Hindlimb muscle (tissue), 1 donor: ENCODE results near the gene SPATA18. TPM values are rescaled to one million over a fixed set of nuclear protein-coding genes. Genes with fewer than 3 reads are reported as not detected.
"Not testable (repeated sequence)": the region's sequence is repeated elsewhere in the genome, so short reads cannot be mapped to it uniquely, and the experiment has no call there.

Source experiments
- DNase-seq: peaks from one replicate; pipeline ENCODE4 v3.0.0-alpha.2; 2013
- polyA plus RNA-seq: library from polyadenylated mRNA; unstranded; fragments of 120-200 nt; gene quantifications from one replicate; pipeline ENCODE4 v1.2.1, GENCODE V29; 2013; ENCODE audit not compliant: insufficient read length

Gene SPATA18
- polyA plus RNA-seq, 1 donor: 1.9 TPM

DNA sequence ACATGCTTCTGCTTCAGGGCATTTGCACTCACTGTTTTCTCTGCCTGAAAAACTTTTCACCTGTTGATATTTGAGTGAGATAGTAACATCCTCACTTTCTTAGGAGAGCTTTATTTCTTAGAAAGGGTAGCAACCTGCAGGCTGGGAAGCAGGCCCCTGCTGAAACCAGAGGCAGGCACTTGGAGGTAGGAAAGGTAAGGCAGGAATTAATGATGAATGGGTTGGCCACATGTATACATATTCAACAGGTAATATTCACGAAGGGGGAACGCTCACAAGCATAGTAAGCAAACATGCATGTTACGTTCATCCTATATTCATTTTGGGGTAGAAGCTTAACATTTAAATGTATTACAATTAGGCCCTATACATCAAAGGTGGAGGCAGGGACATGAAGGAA is 3.1 kb downstream of the SPATA18 start:
- no peak for DNase-seq

DNA sequence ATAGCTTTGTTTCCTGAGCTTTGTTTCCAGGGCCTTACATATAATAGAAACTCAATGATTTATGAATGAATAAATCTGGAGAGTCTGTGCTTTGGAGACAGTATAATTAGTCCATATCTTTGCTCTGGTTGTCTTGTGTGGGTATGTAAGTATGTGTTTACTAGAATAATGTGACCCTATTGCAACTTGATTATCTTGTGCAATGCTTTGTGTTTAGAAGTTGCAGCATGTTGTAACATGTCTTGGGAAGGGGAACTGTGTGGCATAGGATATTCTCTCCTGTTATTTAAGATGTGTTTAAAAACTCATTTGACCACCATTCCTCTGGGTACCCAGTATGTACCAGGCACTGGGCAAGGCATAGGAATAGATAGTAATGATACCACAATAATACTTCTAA is 6.1 kb downstream of the SPATA18 start:
- DNase-seq: no peak

DNA sequence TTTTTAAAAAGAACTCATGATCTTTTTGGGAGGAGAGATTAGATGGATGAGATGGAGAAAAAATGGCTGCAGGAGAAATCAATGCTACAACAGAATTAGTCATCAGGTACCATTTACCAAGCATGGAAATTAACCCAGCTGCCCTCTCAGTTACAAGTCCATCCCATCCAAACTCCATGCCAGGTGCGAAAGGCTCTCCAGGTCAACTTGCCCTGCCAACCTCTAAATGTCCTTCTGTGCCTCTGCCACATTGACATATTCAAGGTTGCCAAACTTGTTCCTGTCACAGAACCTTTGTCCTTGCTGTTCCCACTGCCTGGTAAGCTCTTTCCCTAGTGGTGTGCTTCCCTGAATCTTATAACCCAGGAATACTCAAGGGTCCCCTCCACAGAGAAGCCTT is 7.2 kb downstream of the SPATA18 start:
- no peak for DNase-seq

DNA sequence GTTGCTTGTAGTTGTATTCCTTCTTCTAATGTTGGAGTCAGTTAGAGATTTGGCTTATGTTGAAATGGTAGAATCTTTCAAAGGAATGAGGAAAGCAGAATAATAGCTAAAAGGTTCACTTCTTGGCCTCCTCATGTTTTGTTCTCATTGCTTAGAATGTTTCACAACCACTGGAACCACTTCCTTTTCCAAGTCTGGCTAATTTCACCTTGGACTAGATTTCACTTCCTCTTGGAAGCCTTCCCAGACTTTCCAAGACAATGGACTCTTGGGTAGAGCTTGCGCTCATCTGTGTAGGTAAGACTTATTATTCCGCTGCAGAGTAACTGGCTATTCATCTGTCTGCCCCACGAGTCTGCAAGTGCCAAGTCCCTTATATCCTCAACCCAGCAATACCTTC is 8.3 kb downstream of the SPATA18 start:
- peak; percentile 62 for DNase-seq

DNA sequence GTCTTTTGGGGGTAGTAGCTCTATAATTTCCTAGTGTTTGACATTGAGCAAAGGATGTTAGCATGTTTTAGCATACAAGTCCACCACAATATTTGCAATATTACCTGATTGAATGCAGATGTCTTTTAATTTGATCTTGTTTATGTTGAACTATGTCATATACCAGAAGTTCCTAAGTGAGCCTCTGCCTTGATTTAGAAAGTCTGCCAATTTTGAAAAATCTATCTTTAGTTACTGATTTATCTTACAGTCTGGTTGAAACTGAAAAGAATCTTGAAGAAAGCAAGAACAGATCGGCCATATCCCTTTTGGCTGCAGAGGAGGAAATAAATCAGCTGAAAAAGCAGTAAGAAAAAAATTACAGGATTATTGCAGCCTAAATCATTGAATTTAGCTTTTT is 18.5 kb downstream of the SPATA18 start:
- peak; percentile 9 for DNase-seq

DNA sequence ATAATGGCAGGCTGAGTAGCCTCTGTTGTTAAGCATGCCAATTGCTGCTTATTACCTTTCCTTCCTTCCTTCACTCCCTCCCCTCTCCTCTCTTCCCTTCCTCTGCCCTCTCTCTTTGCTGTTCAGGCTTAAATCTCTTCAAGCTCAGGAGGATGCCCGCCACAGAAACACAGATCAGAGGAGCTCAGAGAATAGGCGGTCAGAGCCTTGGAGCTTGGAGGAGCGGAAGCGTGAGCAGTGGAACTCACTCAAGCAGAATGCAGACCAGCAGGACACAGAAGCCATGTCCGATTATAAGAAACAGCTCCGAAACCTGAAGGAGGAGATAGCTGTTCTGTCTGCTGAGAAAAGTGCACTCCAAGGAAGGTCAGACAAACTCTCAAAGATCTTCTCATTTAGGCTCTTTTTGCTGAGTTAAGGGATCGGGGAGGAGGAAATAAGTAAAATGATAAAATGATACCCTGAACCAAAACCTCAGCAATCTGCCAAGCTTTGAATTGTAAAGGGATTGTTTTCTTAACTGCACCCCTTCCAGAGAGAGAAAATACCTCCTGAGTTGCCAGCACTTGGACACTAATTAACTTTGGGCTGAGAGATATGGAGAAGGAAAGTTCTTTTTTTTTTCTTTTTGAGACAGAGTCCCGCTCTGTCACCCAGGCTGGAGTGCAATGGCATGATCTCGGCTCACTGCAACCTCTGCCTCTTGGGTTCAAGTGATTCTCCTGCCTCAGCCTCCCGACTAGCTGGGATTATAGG is 20.9 kb downstream of the SPATA18 start:
- no peak for DNase-seq

DNA sequence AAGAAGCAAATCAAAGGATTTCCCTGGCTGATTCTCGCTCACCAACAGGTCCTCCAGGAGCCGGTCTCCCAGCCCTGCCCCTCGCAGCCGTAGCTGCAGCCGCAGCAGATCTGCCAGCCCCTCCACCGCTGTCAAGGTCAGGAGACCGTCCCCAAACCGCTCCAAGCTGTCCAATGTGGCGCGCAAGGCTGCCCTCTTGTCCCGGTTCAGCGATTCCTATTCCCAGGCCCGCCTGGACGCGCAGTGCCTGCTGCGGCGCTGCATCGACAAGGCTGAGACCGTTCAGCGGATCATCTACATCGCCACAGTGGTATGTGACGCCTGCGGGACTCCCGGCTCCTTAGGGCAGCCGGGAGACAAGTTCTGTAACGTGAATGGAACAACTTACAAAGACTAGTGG is 25.6 kb downstream of the SPATA18 start:
- no peak for DNase-seq

DNA sequence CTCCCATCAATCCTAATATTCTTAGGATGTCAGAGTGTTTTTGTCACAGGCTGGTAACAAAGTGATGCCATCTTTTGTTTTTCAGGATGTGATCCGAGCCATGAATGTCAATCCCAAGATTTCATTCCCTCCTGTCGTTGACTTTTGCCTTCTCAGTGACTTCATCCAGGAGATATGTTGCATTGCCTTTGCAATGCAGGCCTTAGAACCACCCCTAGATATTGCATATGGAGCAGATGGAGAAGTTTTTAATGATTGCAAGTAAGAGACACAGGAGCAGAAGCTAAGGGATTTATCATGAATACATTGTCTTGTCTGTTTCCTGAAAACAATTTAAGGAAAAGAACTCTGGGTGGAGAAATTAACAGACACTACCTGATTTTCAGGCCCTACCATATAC is 28.6 kb downstream of the SPATA18 start:
- DNase-seq: no peak

DNA sequence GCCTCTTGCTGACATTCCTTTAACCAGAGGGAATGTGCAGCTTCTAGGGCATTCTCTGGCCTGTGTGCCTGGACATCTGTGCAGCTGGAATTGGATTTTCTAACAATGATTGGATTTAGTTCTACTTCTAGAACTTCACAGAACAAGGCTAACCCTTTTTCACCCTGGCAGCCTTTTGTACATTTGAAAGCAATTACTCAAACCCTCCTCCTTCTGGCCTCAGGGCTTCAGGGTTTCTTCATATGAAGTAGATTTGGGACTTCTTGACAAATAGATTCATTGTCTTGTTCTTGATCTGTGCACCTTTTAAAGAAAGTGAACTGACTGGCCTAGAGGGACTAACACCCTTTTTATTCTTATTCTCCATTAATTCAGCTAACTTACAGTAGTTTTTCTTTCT is 30.1 kb downstream of the SPATA18 start:
- no peak for DNase-seq

DNA sequence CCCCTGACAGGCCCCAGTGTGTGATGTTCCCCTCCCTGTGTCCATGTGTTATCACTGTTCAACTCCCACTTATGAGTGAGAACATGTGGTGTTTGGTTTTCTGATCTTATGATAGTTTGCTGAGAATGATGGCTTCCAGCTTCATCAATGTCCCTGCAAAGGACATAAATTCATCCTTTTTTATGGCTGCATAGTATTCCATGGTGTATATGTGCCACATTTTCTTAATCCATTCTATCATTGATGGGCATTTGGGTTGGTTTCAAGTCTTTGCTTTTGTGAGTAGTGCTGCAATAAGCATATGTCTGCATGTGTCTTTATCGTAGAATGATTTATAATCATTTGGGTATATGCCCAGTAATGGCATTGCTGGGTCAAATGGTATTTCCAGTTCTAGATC is 35.3 kb downstream of the SPATA18 start:
- DNase-seq: not testable (repeated sequence)

DNA sequence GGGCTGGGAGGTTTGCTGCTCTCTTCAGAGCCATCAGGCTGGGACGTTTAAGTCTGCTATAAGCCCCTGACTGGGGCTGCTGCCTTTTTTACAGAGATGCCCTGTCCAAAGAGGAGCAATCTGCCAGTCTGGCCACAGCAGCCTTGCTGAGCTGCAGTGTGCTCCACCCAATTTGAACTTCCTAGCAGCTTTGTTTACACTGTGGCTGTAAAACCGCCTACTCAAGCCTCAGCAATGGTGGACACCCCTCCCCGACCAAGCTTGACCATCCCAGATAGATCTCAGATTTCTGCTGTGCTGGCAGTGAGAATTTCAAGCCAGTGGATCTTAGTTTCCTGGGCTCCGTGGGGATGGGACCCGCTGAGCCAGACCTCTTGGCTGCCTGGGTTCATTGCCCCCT is 40.7 kb downstream of the SPATA18 start:
- DNase-seq: no peak

DNA sequence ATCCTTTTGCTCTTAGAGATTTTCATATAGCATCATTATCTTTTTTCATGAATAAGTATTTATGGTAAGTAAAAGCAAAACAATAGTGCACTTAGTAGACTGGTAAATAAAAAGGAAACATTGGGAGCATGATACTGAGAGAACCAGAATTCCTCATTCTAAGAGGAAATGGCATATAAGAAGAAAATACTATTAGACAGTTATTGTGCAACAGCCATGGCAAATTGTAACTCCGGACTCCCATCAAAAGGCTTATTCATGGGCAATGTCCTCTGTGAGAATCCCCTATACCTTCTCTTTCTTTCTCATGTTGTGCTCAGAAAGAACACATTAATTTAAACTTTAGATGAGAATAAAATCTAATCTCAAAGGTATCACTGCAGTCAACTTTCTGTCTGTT is 42.4 kb downstream of the SPATA18 start:
- DNase-seq: no peak

DNA sequence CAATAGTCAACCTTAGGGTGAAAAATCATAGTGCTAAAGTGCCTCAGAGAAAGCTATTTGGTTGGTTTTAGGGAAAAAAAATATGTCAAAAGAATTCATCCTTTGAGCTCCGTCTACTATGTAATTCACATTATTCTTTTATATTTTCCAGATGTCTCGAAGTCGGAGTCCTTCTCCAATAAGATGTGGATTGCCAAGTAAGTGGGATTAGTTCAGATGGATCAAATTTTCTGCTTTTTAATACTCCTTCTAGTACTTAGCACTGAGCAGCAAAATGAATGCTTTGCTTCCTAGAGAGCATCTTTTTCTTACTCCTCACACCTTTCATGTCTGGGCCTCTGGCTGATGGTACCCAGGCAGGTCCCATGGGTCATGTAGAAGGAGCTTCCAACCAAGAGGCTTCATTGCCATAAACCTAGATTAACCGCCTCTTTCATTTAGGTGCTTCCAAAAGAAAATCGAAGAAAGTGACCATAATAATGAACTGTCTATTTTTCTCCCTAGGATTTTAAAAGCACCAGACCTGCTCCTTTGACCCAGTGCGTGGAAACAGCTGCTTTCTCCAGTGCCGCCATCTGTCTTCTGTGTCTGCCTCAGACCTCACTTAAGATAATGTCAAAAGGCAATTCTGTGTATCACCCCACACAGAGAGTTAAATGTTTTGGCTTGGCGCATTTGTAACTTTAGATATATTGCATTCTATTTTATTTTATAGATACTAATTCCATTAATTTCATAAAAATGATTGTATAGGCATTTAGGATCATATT is 43.5 kb downstream of the SPATA18 start:
- DNase-seq: peak; percentile 45

DNA sequence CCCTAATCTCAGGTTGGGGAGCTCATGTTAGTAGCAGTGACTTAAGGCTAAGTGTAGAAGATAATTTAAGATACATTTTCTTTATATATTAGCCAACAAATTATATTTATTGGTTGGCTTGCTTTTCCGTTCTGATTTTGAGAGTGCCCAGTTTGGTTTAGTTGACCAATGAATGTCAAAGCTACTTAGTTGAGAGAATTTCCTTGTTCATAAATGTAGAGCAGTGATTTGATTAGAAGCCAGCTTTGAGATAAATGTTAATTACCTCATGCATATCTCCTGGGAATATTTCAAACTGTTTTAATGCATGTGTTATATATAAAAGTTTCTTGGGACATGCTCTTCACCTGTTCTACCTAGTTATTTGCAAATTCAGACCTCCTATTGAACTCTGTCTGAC is 44.3 kb downstream of the SPATA18 start:
- no peak for DNase-seq

DNA sequence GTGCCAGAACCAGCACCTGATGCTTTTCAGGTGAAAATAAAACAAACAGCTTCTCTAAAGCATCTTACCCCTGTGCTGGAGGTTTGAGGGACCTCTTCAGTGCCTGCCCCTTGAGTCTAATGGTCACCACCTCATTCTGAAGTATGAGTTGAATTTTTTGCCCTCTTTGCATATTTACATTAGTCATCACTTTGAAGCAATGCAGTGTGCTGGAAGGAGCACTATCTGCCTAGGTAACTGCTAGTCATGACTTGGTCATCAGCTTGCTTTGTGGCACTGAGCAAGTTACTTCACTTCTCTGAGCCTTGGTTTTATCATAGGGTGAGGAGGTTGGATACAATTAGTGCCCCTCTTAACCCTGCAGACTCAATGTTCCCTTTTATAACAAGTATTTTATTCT is 44.9 kb downstream of the SPATA18 start:
- no peak for DNase-seq

DNA sequence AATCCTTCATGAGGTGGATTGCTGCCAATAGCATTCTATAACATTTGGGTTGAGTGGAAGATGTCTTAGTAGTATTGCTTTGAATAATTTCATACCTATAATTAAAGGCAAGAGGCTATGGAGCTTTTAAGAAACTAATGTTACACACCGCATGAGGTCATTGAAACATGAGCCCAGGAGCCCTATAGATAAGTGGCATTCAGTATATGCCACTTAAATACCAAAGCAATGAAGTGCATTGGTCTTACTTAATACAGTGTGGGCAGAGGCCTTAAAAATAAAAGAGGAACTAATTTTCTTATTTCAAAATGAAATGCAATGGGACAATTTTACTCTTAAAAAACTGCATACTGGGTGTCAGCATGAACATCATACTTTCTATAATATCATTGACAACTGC is 47.5 kb downstream of the SPATA18 start:
- DNase-seq: no peak

DNA sequence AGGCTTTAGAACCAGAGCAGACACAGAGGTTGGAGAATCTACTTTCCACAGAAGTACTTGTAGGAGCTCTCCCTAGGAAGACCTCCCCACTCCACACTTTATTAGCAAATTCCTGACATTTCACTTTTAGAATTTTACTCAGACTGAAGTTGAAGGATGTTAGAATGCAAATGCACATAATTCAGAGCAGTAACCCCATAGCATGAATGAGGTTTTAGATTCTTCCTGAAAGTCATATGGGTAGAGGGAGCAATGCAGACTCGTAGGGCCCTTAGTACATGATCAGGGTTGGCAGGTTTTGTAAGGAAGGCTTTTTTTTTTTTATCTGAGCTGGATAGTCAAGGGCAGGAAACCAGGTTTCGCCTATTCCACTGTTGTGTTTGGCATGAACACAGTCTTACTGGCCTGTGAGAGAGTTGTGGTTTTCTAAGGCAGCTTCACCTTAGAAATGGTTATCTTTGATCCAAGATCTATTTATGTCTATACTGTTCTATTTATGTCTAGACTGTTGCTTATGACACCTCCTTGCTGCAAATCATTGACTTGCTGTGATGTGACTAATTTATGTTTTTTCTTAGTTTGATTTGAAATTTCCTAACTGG is 48.9 kb downstream of the SPATA18 start:
- DNase-seq: no peak

DNA sequence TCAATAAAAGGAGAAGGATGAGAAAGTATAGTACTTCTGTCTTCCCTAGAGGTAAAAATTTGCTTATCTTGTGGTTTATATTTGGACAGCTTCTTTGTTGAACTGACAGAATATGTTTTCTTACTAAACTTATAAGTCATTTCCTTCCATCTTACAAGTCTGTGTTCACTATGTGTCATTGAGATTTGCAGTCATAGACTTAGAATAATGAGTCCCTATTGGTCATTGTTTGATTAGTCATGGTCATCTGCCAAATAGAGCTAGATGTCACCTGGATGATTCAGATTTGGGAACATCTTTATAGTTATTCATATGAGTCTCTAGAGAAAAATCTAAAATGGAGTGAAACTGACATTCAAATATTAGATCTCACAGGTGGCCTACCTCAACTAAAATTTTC is 51.5 kb downstream of the SPATA18 start:
- no peak for DNase-seq

DNA sequence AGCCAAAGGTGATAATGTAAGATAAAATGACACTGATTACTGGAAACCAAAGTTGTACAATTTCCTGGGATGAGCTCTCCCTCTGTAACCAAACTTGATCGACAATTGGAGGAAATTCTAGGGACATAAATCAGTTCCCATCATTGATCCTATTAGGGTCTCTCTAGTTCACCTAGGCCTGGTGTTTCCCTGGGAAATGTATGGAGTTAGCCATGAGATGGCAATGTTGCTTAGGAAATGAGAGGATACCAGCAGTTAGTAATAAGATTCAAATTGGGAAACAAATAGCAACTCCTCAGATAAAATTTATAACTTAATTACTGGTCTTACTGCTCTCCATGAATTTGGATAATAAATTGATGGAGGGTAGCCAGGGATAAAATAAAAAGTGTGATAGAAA is 52.2 kb downstream of the SPATA18 start:
- peak; percentile 43 for DNase-seq

DNA sequence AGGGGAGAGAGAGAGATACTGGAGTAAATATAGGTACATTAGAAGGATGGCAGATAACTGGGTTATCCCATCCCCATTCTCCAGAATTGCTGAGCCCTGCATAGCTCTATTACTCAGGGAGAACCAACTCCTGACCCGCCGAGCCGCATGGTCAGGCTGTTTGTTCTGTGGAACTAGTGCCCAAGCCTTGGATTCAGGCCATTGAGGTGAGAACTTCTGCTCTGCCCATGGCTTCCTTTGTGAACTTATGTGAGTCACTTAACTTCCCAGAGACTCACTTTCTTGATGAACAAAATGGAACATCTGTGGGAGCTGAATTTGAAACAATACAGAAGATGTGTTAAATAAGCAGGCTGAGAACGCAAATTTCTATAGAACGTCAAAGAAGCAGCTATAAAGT is 54.2 kb downstream of the SPATA18 start:
- no peak for DNase-seq

DNA sequence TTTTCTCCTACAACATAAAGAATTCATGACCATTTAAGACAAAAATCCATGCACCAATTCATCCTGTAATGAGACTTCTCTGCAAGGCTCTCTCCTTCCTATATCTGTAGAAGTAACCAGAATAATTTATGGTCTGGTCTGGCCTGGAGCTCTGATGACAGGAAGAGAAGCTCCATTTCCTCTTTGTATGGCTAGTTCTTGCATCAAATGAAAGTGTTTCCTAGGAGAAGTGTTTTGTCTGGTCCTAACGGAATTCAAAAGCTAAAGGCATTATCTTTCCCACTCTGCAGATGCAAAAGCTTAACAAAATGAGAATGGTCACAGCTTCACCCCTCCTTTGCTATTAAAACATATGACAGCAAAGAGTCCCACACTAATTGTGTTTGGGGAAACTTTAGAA is 55.1 kb downstream of the SPATA18 start:
- no peak for DNase-seq

DNA sequence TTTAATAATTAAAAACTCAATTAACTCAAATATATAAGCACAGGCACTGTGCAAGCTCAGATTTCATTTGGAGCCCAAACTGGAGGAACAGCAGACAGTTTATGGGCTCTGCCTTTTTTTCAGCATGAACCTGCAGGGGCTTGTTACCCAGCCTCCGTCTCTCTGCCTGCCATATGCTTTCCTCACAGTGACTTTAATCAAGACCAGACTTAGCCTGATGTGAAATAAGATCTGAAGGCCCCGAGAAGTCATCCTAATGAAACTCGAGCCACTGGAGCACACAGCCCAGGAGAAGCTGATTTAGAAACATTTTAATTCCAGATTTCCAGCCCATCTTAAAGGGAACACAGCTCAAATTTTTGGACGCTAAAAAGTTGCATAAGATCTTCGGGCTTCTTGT is 55.6 kb downstream of the SPATA18 start:
- no peak for DNase-seq

DNA sequence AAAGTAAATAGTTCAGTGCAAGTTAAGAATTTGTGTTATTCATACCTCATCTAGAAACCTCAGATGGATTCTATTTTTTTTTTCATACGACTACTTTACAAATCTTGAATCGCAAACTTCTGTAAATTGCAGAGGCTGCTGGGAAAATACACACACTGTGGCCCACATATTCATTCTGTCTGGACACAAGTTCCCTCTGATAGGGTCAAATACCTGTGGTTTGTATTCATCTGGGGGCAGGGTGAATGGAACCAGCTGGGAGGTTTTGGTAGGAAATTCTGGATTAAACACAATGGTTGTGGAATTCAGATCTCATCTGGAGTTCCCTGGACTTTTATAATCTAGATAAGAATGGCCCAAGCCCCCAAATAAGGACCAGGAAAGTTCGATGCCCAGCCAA is 56.2 kb downstream of the SPATA18 start:
- no peak for DNase-seq

DNA sequence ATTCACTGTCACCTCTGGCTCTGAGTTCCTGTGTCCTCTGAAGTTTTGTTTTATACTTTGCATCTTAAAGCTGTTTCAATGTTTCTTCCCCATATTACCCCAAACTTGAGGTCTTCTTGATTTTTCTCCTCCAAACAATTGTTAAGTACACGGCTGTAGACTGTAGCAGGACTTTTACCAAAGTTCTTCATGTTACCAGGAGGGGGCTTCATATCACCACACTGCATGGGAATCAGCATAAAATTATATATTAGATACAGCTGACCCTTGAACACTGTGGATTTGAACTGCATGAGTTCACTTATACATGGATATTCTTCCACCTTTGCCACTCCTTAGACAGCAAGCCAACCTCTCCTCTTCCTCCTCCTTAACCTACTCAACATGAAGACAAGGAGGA is 56.6 kb downstream of the SPATA18 start:
- DNase-seq: no peak
